GM21825 (cell line): ENCODE measurements around the gene NSMCE3.

ENCODE experiments used
- ATAC-seq: cut with Tn5 transposase; IDR thresholded peaks from one replicate; pipeline ENCODE4 v1.9.1; 2021; ENCODE audit warnings: mild to moderate bottlenecking, moderate library complexity; ENCODE audit not compliant: unreplicated experiment

NSMCE3 gene

DNA sequence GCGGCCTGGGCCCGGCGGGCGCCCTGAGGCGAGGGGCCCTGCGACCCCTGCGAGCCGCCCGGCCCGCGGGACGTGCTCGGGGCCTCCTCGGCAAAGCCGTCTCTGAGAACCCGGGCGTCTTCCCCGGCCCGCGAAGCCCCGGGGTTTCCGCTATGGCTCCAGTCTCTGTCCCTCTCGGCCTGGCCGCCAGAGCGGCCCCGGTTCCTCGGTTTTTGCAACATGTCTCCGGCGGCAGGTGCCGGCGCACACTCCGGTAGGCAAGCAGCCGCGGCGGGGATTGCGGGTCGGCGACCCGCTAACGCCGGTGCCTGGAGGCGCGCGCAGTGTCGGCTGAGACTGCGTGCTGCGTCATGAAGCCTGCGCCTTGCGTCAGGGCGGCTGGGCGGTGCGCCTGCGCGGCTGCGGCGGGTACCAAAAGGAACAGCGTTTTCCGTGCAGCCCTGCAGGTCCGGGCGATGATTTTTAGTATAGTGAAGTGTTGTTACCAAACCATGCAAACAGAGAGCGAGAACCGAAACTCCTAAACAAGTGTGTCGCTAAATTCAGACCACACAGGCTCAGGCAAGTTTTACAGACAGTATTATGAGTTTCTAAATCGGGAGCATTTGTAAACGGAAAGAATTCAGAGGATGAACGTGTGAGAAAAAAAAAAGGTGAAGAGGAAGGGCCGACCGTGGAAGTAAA is at the start of gene NSMCE3:
NSMCE3 (minus strand) TSS at position 338 of the 684 bp plus-strand sequence; CDS start at position 221, 117 bp downstream.
- peak; percentile 88 for ATAC-seq

GRCh38 chr15:29316422-29316821 is 46.8 kb upstream of the NSMCE3 start:
- ATAC-seq: no peak

GRCh38 chr15:29312387-29312786 is 42.8 kb upstream of the NSMCE3 start:
- no peak for ATAC-seq

DNA sequence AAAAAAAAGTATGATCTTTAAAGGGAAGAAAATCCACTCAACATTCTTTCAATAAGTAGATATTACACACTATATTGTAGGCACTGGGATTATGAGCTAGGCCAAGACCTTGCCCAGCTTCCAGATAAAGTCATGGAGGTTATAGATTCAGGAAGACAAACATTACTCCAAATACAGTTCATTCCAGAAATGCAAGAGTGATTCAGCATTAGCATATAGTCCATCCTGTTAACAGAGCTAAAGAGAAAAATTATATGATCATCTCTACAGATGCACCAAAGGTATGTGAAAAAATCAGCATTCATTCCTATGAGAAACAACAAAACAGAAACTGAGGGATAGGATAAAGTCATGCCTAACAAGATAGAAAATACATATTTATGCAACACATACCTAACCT is 42.1 kb upstream of the NSMCE3 start:
- ATAC-seq: no peak

DNA sequence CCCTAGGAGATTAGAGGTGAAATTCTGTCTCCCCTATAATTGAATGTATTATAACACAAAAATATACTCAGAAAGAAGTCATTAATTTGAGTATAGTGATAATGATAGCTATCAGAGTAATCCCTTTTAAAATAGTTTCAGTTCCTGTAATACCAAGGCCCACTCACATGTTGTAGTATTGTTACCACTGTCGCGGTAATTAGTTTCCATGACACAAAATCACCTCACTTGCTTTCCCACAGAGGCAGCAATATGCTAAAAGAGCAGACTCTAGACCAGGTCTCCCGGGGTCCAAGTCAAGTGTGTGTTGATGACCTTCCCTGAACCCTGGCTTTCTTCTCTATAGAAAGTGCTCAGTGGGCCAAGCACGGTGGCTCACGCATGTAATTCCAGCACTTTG is 39.5 kb upstream of the NSMCE3 start:
- ATAC-seq: peak; percentile 48

DNA sequence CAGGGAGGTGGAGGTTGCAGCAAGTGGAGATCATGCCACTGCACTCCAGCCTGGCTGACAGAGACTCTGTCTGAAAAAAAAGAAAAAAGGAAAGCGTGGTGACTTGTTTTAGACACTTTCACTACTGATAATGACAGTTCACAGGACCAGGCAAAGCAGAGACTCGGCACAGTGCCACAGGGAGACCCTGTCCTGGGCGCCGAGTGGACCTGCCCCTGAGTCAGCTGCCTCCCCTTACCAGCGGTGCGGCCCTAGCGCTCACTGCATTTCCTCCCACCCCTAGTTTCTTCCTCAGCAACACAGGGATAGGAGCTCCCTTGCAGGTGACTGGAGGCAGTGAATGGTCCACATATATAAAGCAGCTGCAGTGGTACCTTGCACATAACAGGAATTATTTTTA is 38.7 kb upstream of the NSMCE3 start:
- no peak for ATAC-seq

DNA sequence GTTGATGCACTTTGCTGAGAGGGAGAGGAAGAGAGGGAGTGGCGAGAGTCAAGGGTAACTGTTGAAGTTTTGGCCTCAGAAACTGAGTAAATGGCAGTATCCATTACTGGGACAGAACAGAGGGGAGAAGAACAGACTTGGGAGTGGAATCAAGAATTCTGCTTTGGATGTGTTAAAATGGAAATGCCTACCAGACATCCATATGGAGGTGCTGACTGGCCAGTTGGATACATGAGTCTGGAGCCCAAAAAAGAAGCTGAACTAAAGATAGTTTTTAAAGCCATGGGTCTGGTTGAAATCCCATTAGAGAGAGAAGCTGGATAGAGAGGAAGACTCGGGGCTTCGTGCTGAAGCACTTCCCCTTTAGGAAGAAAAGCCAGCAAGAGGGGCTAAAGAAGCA is 35.9 kb upstream of the NSMCE3 start:
- ATAC-seq: no peak

- ATAC-seq: no peak
Observed at GRCh38 chr15:29302871-29303270, 33.2 kb upstream of the NSMCE3 start.

- no peak for ATAC-seq
Observed at GRCh38 chr15:29299784-29300183, 30.2 kb upstream of the NSMCE3 start.

DNA sequence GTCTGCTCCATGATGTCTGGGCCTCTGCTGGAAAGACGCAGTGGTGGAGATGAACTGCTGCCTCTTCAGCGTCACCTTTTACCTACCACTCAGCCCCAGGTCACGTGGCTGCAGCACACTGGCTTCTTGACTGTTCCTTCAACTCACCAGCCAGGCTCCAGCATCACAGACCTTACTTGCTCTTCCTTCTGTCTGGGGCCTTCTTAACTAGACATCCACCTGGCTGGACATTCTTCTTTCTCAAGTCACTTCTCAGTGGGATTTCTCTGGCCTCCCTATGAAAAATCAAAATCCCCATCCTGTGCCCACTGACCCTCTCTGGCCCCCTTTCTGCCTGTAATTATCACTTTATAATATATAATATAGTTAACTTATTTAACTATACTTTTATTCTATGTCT is 29.7 kb upstream of the NSMCE3 start:
- no peak for ATAC-seq

DNA sequence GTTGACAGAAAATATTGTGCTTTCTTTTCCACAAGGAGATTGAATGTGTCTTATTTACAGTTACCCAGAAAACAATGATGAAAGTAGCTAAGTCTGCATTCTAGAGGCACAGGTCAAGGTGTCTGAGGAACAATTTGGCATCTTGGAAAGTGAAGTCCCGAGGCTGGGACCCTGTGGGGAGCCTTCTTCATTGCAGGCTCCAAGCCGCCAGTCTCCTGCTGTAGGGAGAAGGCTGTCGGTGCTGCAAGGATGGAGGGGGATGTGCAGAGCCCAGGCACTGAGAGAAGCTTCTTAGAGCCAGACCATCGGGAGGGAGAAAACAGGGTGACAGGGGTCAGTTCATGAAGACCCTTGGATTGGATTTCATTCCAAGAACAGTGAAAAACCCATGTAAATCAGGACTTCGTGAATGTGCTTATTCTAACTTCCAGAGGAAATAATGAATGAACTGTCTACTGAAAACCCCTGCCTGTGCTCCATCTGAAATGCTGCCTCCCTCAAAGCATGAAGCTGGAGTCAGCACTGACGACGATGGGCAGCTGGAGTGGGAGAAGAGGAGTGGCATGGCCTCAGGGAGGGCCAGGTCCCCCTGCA is 25.2 kb upstream of the NSMCE3 start:
- no peak for ATAC-seq

GRCh38 chr15:29291067-29291845 is 21.6 kb upstream of the NSMCE3 start:
- ATAC-seq: no peak

DNA sequence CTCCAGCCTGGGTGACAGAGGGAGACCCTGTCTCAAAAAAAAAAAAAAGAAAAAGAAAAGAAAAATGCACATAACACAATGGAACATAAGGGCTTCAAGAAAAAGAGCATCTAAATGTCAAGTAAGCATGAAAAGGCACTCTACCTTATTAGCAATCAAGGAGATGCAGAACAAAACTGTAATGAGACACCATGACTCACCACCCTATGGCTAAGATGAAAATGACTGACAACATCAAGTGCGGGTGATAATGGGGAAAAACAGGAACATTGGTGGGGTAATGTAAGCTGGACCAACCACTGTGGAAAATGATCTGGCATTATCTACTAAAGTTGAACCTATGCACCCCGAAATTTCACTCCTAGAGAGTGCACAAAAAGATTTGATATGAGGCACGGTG is 19.6 kb upstream of the NSMCE3 start:
- ATAC-seq: no peak

DNA sequence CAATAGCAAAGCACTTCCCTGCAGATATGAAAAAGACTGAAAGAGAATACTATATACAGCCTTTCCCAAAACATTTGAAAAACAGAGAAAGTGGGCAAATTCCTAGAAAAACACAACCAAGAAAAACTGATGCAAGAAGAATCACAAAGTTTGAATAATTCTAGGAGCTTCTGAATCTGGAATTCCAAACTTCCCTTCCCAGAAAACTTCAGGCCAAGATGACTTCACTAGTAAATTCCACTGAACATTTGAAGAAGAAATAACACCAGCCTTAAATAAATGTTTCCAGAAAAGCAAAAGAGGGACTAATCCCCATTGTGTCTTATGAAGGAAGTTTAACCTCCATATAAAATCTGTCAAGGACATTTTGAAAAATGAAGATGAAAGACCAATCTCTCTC is 15.8 kb upstream of the NSMCE3 start:
- ATAC-seq: no peak

DNA sequence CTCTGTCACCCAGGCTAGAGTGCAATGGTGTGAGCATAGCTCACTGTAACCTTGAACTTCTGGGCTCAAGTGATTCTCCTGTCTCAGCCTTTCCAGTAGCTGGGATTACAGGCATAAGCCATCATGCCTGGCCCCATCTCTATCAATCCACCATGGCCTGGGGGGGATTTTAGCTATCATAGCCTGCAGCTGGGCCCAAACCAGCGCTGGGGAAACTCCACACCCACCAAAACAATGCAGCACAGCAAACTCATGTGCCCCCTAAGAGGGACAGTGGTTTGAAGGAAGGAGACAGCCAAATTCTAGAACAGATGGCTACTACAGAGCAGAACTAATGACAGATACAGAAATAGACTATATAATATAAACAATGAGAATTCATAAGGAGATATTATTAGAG is 13.8 kb upstream of the NSMCE3 start:
- no peak for ATAC-seq

DNA sequence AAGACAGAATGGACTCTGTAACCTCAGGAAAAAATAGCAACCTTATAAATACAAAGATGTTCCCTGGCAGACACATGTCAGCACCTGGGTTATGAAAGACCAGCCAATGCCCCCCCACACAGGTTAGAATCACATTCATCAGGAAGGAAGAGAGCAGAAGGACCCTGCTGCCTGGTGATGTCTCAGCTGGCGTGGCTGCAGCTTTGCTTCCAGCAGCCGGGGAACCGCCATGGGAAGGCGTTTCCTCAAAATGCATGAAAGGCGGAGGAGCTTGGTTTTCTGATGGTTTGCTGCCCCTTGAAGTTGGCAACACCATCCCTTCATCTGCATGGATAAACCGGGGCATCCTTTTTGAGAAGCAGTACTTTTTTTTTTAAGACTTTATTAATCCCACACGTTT is 10.9 kb upstream of the NSMCE3 start:
- no peak for ATAC-seq

GRCh38 chr15:29278436-29279105 is 8.9 kb upstream of the NSMCE3 start:
- ATAC-seq: no peak

DNA sequence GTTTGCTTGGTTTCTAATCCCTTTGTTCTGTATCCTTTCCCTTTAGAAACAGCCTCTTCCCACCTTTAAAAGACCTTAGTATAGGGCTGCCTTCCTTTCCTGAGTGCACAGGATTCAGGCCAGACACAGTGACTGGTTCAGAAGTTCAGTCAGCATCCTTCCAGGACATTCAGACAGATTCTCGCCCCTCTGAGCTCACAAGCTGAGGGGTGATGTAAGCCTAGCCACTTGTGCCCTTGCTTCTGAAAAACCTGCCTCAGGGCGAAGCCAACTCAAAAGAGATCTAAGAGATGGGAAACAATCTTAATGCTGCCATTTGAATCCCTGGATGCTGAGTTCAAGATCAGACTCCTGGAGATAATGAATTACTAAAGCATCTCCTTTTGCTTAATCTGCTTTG is 6.7 kb upstream of the NSMCE3 start:
- ATAC-seq: no peak

GRCh38 chr15:29275855-29276254 is 6.2 kb upstream of the NSMCE3 start:
- ATAC-seq: no peak

GRCh38 chr15:29274946-29275345 is 5.3 kb upstream of the NSMCE3 start:
- no peak for ATAC-seq

GRCh38 chr15:29272219-29272618 is 2.6 kb upstream of the NSMCE3 start:
- no peak for ATAC-seq

DNA sequence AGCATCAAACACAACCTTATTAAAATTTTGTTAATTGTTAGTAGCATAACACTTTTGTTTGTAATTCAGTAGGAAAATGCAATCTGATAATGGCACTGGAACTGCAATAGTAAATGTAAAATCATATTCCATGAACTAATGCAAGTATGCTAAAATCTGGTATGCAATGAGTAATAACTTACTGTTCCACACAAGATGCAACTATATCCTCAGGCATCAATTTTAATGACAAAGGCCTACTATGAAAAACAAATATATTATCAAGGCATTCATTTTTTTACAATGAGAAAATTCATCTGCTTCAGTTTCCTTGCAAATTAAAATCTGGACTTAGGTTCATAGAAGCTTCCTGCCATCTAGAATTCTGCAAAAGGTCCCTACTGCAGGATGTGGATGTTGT is 1.4 kb upstream of the NSMCE3 start:
- no peak for ATAC-seq
